Testis (tissue), 3 donors: ENCODE results near the gene DCLK1. TPM values are rescaled to one million over a fixed set of nuclear protein-coding genes. Genes with fewer than 3 reads are reported as not detected.
A peak's percentile ranks its signal among the peaks of the same experiment; 100 is the strongest.

ENCODE experiments used
- DNase-seq: peaks from one replicate; pipeline ENCODE4 v3.0.0-alpha.2; 2019
- H3K27ac ChIP-seq, 2 donors: fragments of 200-600 bp; sonication (generic); one replicate each; pipeline ENCODE4 v1.5.1; 2019
- H3K27me3 ChIP-seq: fragments of 200-600 bp; sonication (generic); one replicate; pipeline ENCODE4 v1.5.1; 2019
- H3K36me3 ChIP-seq: fragments of 200-600 bp; sonication (generic); one replicate; pipeline ENCODE4 v1.5.1; 2017; ENCODE audit warnings: low read depth; ENCODE audit errors: missing control alignments
- H3K4me1 ChIP-seq: fragments of 200-600 bp; sonication (generic); one replicate; pipeline ENCODE4 v1.5.1; 2019
- H3K4me3 ChIP-seq, 2 donors: fragments of 200-600 bp; sonication (generic); one replicate each; pipeline ENCODE4 v1.5.1; 2017 to 2019
- H3K9me3 ChIP-seq: fragments of 200-600 bp; sonication (generic); one replicate; pipeline ENCODE4 v1.5.1; 2017
- CTCF ChIP-seq, 3 experiments: fragments of 450-650 bp in 2 of 3; fragments of 200-600 bp in 1 of 3; sonication (generic) in 1 of 3; IDR thresholded peaks; one replicate each; pipeline ENCODE4 v1.5.1; 2016 to 2019; ENCODE audit warnings: antibody characterized with exemption in 3 of 3, mild to moderate bottlenecking in 2 of 3, moderate library complexity in 1 of 3
- POLR2A ChIP-seq: fragments of 450-650 bp; IDR thresholded peaks from one replicate; pipeline ENCODE4 v1.6.1; 2017; ENCODE audit warnings: antibody characterized with exemption, mild to moderate bottlenecking, moderate library complexity
- WGBS, 2 donors: methylation state at CpG; one replicate each; pipeline ENCODE4 v1.1.5; 2018; 5-methylcytosine and 5-hydroxymethylcytosine counted together
- intact Hi-C: fragments of 100-400 bp; cut with DNase I; formaldehyde crosslinking; loops from one replicate; pipeline ENCODE4 v1.15.1; 2023; ENCODE audit warnings: low total_unique reads
- polyA plus RNA-seq: library from polyadenylated mRNA; stranded (reverse); fragments of 350-450 nt; fragmentation: Illumina TruSeq; extraction: RNeasy Lipid Tissue Mini Kit (QIAGEN cat#74804); gene quantifications from one replicate; pipeline ENCODE4 v1.2.3, GENCODE V29; 2014; ENCODE audit warnings: low read depth, low replicate concordance; ENCODE audit not compliant: insufficient read depth
- total RNA-seq, 2 donors: library from RNA; depleted of rRNA; stranded (reverse); fragments of >200 nt; gene quantifications; one replicate each; pipeline ENCODE4 v1.2.3, GENCODE V29; 2016

Gene DCLK1
- total and polyA plus RNA-seq, 3 donors from 2014 or later: 4.5 to 8.9 (median 4.9) TPM

- no peak for DNase-seq
- H3K4me3 ChIP-seq: no peak overlapping the region
- H3K27ac ChIP-seq: no peak overlapping the region
- 69 to 75% methylated on average over 10 of the region's 10 CpGs for WGBS, 2 donors
- no peaks in the 10 kb centered on the region for H3K9me3 ChIP-seq
- no peak for TF ChIP-seq POLR2A
- no peak for TF ChIP-seq CTCF (IDR thresholded peaks at IDR 0.05)
- H3K36me3 ChIP-seq: no peaks in the 10 kb centered on the region
- no peaks in the 10 kb centered on the region for H3K27me3 ChIP-seq
- intact Hi-C loops: no loop called here
- no peaks in the 10 kb centered on the region for H3K4me1 ChIP-seq
Observed at GRCh38 chr13:35882722-35883497, 248.3 kb downstream of the DCLK1 start.

- Histone ChIP-seq H3K4me1 (peaks cover 10% of the 10 kb centered on the region), H3K27ac (no peak overlapping the region), H3K27me3 (no peaks in the 10 kb centered on the region), H3K4me3 (no peak overlapping the region), H3K36me3 (no peaks in the 10 kb centered on the region), H3K9me3 (no peaks in the 10 kb centered on the region)
- TF ChIP-seq CTCF (IDR thresholded peaks at IDR 0.05) (no peak), POLR2A (no peak)
- no peak for DNase-seq
- 36% methylated on average over 1 of the region's 1 CpG for WGBS, 2 donors
- intact Hi-C loops: no loop called here
Observed at GRCh38 chr13:35881360-35881759, 249.8 kb downstream of the DCLK1 start.

- TF ChIP-seq POLR2A (no peak), CTCF (IDR thresholded peaks at IDR 0.05) (no peak)
- 71 to 84% methylated on average over 4 of the region's 4 CpGs for WGBS, 2 donors
- DNase-seq: no peak
- H3K27ac ChIP-seq: no peak overlapping the region
- no peaks in the 10 kb centered on the region for H3K9me3 ChIP-seq
- H3K4me3 ChIP-seq: no peak overlapping the region
- H3K4me1 ChIP-seq: peaks cover 10% of the 10 kb centered on the region
- intact Hi-C loops: no loop called here
- H3K36me3 ChIP-seq: no peaks in the 10 kb centered on the region
- no peaks in the 10 kb centered on the region for H3K27me3 ChIP-seq
Observed at GRCh38 chr13:35879111-35879510, 252.1 kb downstream of the DCLK1 start.

GRCh38 chr13:35876601-35877000 lies 254.6 kb downstream of the DCLK1 start:
- H3K9me3 ChIP-seq: no peaks in the 10 kb centered on the region
- peak overlapping the region; percentile 64 to 83 for H3K27ac ChIP-seq
- TF ChIP-seq POLR2A (no peak), CTCF (IDR thresholded peaks at IDR 0.05) (no peak)
- intact Hi-C loops: no loop called here
- no peaks in the 10 kb centered on the region for H3K36me3 ChIP-seq
- H3K4me3 ChIP-seq: no peak overlapping the region
- no peaks in the 10 kb centered on the region for H3K27me3 ChIP-seq
- DNase-seq: no peak
- WGBS, 2 donors: 81 to 90% methylated on average over 1 of the region's 1 CpG
- H3K4me1 ChIP-seq: peaks cover 10% of the 10 kb centered on the region

DNA sequence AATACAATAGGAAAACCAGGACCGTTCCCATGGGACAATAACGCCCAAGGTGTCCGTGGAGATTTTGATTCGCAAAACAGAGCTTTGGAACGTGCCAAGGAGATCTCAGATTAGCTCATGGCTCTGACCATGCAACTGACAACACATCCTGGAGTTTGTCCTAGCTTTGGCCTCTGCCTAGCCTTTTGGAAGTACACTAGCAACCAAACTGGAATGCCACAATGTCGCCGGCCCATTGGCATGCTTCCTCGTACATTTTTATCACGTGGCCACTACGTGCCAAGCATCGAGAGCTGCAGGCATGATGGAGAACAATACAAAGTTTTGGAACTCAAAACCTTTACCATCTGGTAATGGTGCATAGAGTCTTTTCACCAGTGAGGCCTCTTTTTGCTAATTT lies 256.5 kb downstream of the DCLK1 start:
- H3K9me3 ChIP-seq: no peaks in the 10 kb centered on the region
- H3K27ac ChIP-seq: no peak overlapping the region
- H3K27me3 ChIP-seq: no peaks in the 10 kb centered on the region
- WGBS, 2 donors: 63 to 72% methylated on average over 11 of the region's 11 CpGs
- H3K4me1 ChIP-seq: peaks cover 10% of the 10 kb centered on the region
- TF ChIP-seq CTCF (IDR thresholded peaks at IDR 0.05) (no peak), POLR2A (no peak)
- intact Hi-C loops: no loop called here
- no peak overlapping the region for H3K4me3 ChIP-seq
- no peaks in the 10 kb centered on the region for H3K36me3 ChIP-seq
- no peak for DNase-seq
